Measurements from ENCODE around the gene AURKAIP1.

GRCh38 chr1:1361233-1361981, 13.6 kb downstream of the AURKAIP1 start:
- no peak for TF ChIP-seq POLR2A (IDR thresholded peaks at IDR 0.05)
- TF ChIP-seq, protein P1, sequence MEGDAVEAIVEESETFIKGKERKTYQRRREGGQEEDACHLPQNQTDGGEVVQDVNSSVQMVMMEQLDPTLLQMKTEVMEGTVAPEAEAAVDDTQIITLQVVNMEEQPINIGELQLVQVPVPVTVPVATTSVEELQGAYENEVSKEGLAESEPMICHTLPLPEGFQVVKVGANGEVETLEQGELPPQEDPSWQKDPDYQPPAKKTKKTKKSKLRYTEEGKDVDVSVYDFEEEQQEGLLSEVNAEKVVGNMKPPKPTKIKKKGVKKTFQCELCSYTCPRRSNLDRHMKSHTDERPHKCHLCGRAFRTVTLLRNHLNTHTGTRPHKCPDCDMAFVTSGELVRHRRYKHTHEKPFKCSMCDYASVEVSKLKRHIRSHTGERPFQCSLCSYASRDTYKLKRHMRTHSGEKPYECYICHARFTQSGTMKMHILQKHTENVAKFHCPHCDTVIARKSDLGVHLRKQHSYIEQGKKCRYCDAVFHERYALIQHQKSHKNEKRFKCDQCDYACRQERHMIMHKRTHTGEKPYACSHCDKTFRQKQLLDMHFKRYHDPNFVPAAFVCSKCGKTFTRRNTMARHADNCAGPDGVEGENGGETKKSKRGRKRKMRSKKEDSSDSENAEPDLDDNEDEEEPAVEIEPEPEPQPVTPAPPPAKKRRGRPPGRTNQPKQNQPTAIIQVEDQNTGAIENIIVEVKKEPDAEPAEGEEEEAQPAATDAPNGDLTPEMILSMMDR (IDR thresholded peaks at IDR 0.05): no peak

Data from testis (tissue), 2 donors.